ENCODE results near the gene SSU72. TPM values are rescaled to one million over a fixed set of nuclear protein-coding genes. Genes with fewer than 3 reads are reported as not detected.

The SSU72 gene
- total RNA-seq, 1 experiment from 2014 or later, result 179 TPM

DNA sequence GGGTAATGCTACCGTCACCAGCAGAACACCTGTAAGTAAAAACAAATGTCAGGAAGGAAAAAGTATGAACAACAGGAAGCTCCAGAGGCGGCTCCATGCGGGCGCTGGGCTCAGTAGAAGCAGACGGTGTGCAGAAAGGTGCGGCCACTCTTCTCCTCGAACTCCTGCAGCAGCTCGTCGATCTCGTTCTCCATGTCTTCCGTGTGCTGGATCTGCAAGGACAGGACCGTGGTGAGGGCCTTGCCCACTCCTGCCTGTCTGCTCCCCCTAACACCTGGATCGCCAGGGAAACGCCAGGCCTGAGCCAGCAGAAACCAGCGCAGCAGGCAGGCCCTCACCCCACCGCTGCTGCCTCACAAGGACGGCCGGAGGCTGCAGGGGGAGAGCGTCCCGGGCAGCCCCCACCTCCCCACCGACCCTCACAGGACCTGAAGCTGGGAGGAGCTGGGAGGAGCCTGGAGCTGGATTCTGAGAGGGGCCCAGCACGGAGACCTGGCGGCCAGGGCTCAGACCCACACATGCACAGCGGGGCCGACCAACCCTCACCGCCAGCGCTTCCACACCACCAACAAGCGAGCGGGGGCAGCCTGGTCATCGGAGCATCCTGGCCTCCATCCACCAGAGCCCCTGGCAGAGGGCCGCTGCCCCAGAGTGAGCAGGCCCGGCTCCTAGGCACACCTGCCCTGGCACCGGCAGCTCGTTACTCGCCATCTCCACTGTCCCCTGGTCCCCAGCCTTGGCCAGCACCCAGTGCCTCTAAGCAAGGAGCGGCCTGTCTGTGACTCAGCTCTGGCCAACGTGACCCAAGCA is 32.5 kb downstream of the SSU72 start:
- Mint-ChIP-seq H3K9me3 (no peaks in the 10 kb centered on the region; a peak in 1 of 5 replicates), H3K4me3 (peak overlapping the region; percentile 41 to 70; a peak in 4 of 5 replicates), H3K27ac (peak overlapping the region in 2 of 3 experiments; percentile 40 to 84; a peak in 2 of 7 replicates), H3K36me3 (ENCODE audit: insufficient read depth in 1 of 3, low read depth in 3 of 3) (peaks cover 2 to 36% (median 33%) of the 10 kb centered on the region in 3 experiments; a peak in 6 of 7 replicates), H3K27me3 (ENCODE audit: low read depth) (no peaks in the 10 kb centered on the region; the same call in 1 of the 2 replicates), H3K4me1 (peaks cover 0 to 4% of the 10 kb centered on the region in 2 experiments; a peak in 2 of 4 replicates)
- Histone ChIP-seq H3K56ac (ENCODE audit: insufficient read length, low read depth, low read length) (no peak overlapping the region), H3K14ac (ENCODE audit: insufficient read depth, low read length) (no peak overlapping the region), H2BK12ac (ENCODE audit: insufficient read length, low read depth, low read length) (no peak overlapping the region), H3T11ph (ENCODE audit: low read length) (no peak overlapping the region), H2BK15ac (ENCODE audit: low read depth, low read length) (no peak overlapping the region), H3K9me3 (ENCODE audit: control insufficient read depth, low read depth, low read length) (no peaks in the 10 kb centered on the region), H3K79me2 (ENCODE audit: insufficient read depth, low read length) (no peaks in the 10 kb centered on the region), H4K5ac (ENCODE audit: insufficient read length, low read depth, low read length) (no peak overlapping the region), H2BK120ac (ENCODE audit: low read depth, low read length, poor library complexity, severe bottlenecking) (no peak overlapping the region), H3K9ac (ENCODE audit: extremely low read depth, insufficient read length, low read length) (no peak overlapping the region), H3K27ac (ENCODE audit: insufficient read length, low read depth, low read length) (no peak overlapping the region), H3K4me1 (ENCODE audit: insufficient read depth, low read length) (no peaks in the 10 kb centered on the region), H4K20me1 (ENCODE audit: control insufficient read depth, insufficient read depth, insufficient read length) (no peaks in the 10 kb centered on the region), H3K23ac (ENCODE audit: insufficient read length, low read depth, low read length) (no peak overlapping the region), H3K4me2 (ENCODE audit: insufficient read depth, insufficient read length, low read length) (no peak overlapping the region), H2AK5ac (ENCODE audit: insufficient read length, low read length) (no peak overlapping the region), H3K18ac (ENCODE audit: insufficient read length, low read depth, low read length) (no peak overlapping the region), H4K8ac (replicated peaks; ENCODE audit: insufficient read length, low read depth, low read length) (no peak overlapping the region), H2BK20ac (ENCODE audit: low read depth, low read length, poor library complexity, severe bottlenecking) (no peak overlapping the region), H3K23me2 (ENCODE audit: insufficient read length, low read depth, low read length, poor library complexity, severe bottlenecking) (peaks cover 7% of the 10 kb centered on the region), H3K4ac (ENCODE audit: low read depth, low read length) (no peak overlapping the region), H4K91ac (ENCODE audit: insufficient read length, low read depth, low read length) (no peak overlapping the region), H2AFZ (ENCODE audit: low read length) (no peak overlapping the region), H3K27me3 (ENCODE audit: insufficient read depth, low read length) (no peaks in the 10 kb centered on the region), H2BK5ac (ENCODE audit: insufficient read length, low read length) (no peak overlapping the region), H3K79me1 (ENCODE audit: insufficient read depth, low read depth, low read length, poor library complexity, severe bottlenecking) (no peaks in the 10 kb centered on the region)
- no CpG with 5 or more reads among the region's 37 CpGs for WGBS (ENCODE audit: extremely low coverage, insufficient read length, low lambda C conversion rate)
- no peak for DNase-seq
- TF ChIP-seq, protein P1, sequence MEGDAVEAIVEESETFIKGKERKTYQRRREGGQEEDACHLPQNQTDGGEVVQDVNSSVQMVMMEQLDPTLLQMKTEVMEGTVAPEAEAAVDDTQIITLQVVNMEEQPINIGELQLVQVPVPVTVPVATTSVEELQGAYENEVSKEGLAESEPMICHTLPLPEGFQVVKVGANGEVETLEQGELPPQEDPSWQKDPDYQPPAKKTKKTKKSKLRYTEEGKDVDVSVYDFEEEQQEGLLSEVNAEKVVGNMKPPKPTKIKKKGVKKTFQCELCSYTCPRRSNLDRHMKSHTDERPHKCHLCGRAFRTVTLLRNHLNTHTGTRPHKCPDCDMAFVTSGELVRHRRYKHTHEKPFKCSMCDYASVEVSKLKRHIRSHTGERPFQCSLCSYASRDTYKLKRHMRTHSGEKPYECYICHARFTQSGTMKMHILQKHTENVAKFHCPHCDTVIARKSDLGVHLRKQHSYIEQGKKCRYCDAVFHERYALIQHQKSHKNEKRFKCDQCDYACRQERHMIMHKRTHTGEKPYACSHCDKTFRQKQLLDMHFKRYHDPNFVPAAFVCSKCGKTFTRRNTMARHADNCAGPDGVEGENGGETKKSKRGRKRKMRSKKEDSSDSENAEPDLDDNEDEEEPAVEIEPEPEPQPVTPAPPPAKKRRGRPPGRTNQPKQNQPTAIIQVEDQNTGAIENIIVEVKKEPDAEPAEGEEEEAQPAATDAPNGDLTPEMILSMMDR (conservative IDR thresholded peaks at IDR 0.05), result no peak
